NB4 (cell line): ENCODE data around the gene FHIT.

ENCODE experiments used
- DNase-seq: peaks from one replicate; pipeline ENCODE4 v3.0.0; 2010; ENCODE audit warnings: low read depth
- H3K4me3 ChIP-seq: one replicate; pipeline ENCODE4 v1.5.1; 2011; ENCODE audit warnings: mild to moderate bottlenecking, low read depth, low read length, moderate library complexity
- MAX ChIP-seq: IDR thresholded peaks from 2 replicates; pipeline ENCODE4 v1.6.1; 2011; ENCODE audit warnings: low read depth, low read length
- MYC ChIP-seq: IDR thresholded peaks from 2 replicates; pipeline ENCODE4 v1.6.1; 2011; ENCODE audit warnings: low read depth, low read length
- POLR2A ChIP-seq: IDR thresholded peaks from 2 replicates; pipeline ENCODE4 v1.6.1; 2011; ENCODE audit warnings: mild to moderate bottlenecking; ENCODE audit not compliant: insufficient read length; ENCODE audit errors: extremely low read depth
- TF ChIP-seq, protein P1 (sequence below): IDR thresholded peaks from one replicate; pipeline ENCODE4 v1.5.1; 2012; ENCODE audit warnings: low read depth, low read length

Gene FHIT

GRCh38 chr3:59758672-59759071, 1492.6 kb downstream of the FHIT start:
- TF ChIP-seq POLR2A (no peak), MAX (no peak), MYC (no peak)
- TF ChIP-seq, protein P1, sequence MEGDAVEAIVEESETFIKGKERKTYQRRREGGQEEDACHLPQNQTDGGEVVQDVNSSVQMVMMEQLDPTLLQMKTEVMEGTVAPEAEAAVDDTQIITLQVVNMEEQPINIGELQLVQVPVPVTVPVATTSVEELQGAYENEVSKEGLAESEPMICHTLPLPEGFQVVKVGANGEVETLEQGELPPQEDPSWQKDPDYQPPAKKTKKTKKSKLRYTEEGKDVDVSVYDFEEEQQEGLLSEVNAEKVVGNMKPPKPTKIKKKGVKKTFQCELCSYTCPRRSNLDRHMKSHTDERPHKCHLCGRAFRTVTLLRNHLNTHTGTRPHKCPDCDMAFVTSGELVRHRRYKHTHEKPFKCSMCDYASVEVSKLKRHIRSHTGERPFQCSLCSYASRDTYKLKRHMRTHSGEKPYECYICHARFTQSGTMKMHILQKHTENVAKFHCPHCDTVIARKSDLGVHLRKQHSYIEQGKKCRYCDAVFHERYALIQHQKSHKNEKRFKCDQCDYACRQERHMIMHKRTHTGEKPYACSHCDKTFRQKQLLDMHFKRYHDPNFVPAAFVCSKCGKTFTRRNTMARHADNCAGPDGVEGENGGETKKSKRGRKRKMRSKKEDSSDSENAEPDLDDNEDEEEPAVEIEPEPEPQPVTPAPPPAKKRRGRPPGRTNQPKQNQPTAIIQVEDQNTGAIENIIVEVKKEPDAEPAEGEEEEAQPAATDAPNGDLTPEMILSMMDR, result no peak
- DNase-seq, result no peak
- no peak overlapping the region for H3K4me3 ChIP-seq

GRCh38 chr3:59756934-59757333, 1494.3 kb downstream of the FHIT start:
- DNase-seq, result no peak
- H3K4me3 ChIP-seq, result no peak overlapping the region
- TF ChIP-seq POLR2A (no peak), MYC (no peak), MAX (no peak)
- TF ChIP-seq, protein P1, result no peak

DNA sequence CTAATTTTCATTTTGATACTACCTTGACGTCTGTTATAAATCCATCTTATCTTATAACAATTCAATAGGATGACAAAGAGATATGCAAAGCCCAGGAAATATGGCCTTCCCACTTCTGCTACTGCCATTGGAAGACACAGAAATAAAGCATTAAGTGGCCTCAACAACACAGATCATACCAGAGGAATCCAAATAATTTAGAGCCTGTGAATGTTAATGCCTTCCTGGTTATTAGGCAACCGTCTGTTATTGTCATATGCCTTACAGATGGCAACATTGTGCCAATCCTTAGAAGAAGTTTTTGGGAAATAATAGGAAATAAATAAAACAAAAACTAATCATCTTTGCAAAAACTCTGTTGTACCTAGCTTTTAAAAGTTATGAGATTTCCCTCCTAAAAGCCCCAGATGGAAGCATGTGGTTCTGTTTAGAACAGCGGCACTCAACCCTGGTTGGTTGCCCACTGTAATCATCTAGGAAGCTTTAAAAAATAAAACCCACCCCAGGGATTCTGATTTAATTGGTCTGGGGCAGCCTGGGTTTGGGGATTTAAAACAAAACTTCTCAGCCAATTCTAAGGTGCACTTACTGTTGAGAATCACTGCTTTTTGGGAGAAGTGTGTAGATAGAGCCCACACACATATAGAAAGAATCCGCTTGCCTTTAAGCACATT, 1496.7 kb downstream of the FHIT start:
- TF ChIP-seq, protein P1, result no peak
- TF ChIP-seq POLR2A (no peak), MAX (no peak), MYC (no peak)
- DNase-seq, result no peak
- no peak overlapping the region for H3K4me3 ChIP-seq

DNA sequence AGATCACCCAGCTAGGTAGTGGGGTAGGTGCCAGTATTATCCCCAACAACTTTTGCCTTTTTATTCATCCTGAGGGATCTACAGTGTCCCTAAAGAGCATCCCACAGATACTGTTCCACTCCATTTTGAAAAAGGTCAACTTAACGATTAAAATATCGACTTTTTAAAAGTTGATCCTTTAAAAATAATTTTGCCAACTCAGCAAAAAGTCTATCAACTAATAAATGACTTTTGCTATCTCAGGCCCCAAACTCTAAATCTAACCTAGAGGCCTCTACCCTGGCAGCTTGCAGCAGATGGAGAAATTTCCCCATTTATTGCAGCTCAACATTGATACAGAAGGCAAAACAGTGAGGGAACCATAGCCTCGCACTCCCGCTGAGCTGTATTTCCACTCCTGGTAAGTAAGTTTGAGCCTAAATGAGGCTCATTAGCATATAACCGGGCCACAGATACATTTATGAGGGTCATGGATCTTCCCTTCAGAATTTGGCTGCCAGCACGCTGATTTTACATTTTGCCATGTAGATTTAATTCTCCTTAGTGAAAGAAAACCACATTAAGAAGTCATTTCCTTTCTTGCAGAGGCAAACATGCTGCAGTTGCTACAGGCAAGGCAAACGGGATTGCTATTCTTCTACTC, 1497.3 kb downstream of the FHIT start:
- DNase-seq, result no peak
- TF ChIP-seq MYC, result no peak
- no peak for TF ChIP-seq POLR2A
- no peak for TF ChIP-seq MAX
- TF ChIP-seq, protein P1, result no peak
- H3K4me3 ChIP-seq, result no peak overlapping the region

DNA sequence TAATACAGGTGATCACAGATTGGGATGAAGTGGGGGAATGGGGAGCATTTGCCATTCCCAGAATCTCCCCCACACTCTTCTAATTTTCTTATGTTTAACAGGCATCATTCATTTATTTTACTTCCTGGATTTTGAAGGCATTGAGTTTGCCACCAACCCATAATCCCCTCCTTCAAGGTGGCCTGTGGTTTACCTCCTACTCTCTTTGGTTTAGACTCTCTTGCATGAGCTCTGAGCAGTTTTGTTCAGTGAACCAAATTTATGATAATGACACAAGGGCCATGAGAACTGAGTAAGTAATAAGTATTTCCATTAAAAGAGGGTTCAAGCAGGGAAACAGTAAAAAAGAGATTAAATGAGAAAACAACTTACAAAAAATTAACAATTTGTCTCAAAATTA, 1498.3 kb downstream of the FHIT start:
- TF ChIP-seq MAX (no peak), MYC (no peak), POLR2A (no peak)
- TF ChIP-seq, protein P1, result no peak
- no peak for DNase-seq
- no peak overlapping the region for H3K4me3 ChIP-seq
